ENCODE measurements around the gene CPNE5. TPM values are rescaled to one million over a fixed set of nuclear protein-coding genes. Genes with fewer than 3 reads are reported as not detected.

CPNE5 gene
- total RNA-seq, 1 donor from 2014 or later: 2.3 TPM

DNA sequence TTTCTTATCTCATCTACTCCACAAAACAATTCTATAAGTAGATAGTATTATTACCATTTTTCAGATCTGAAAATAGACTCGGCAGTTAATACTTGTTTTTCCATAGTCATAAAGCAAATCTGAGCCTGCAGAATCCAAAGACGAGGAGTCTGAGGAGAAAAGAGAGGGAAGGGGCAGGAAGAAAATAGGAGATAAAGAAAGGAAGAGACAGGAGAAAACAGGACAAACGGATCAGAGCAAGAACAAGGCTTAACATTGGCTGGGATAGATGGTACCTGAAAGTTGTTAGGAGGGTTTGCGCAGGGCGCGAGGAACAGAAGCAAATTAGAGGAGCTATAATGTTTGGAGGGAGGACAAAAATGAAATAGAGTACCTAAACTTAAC, 36.0 kb upstream of the CPNE5 start:
- H3K27me3 ChIP-seq: peaks cover 4% of the 10 kb centered on the region
- H3K27ac ChIP-seq: peak overlapping the region; percentile 93
- DNase-seq: no peak
- peaks cover 14% of the 10 kb centered on the region for H3K4me1 ChIP-seq
- no peaks in the 10 kb centered on the region for H3K36me3 ChIP-seq
- intact Hi-C loops (cut with DNase I): no loop called here
- H3K9me3 ChIP-seq: no peaks in the 10 kb centered on the region
- ATAC-seq: no peak
- TF ChIP-seq, protein P1, sequence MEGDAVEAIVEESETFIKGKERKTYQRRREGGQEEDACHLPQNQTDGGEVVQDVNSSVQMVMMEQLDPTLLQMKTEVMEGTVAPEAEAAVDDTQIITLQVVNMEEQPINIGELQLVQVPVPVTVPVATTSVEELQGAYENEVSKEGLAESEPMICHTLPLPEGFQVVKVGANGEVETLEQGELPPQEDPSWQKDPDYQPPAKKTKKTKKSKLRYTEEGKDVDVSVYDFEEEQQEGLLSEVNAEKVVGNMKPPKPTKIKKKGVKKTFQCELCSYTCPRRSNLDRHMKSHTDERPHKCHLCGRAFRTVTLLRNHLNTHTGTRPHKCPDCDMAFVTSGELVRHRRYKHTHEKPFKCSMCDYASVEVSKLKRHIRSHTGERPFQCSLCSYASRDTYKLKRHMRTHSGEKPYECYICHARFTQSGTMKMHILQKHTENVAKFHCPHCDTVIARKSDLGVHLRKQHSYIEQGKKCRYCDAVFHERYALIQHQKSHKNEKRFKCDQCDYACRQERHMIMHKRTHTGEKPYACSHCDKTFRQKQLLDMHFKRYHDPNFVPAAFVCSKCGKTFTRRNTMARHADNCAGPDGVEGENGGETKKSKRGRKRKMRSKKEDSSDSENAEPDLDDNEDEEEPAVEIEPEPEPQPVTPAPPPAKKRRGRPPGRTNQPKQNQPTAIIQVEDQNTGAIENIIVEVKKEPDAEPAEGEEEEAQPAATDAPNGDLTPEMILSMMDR (IDR thresholded peaks at IDR 0.05): no peak
- peak overlapping the region; percentile 93 for H3K4me3 ChIP-seq

DNA sequence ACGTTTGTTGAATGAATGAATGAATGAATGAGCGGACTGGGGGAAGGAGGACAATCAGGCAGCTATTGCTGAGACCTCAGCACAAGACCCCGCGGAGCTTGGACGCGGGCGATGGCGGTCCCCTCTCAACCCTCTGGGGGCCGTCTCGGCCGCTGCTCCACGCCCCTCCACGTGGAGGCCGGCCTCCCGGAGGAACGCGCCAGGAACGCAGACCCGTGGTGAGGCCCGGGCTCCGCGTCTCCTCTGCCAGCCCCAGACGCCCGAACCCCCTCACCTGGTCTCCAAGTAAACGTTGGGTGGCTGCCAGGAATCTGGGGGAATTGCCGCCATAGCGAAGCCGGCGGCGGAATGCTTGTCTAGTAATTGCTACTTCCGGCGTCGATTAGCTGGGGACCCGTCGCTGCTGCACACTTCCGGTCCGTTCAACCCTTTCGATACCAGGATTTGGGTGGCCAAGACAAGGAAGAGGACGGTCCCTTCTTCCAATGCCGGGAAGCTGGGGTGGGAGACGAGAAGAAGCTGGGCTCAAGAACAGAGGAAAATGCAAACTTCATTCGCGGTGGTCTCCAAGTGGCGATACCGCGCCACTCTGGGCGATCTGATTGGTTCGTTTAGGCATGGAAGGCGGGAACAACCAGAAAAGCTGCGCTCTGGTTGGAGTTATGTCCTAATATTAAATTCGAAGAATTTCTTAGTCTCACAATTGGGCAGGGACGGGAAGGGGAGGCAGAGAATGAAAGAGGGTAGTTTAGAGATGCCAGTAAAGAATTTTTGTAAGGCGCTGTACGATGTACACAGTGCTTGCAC, 35.4 kb upstream of the CPNE5 start, which contains the start of gene PPIL1:
Gene PPIL1 (minus strand): TSS at position 361 of the 807 bp plus-strand sequence. CDS start 31 bp downstream, at position 330.
- peaks cover 4% of the 10 kb centered on the region for H3K27me3 ChIP-seq
- peak within 1 kb of the TSS; percentile 93 for H3K27ac ChIP-seq
- intact Hi-C loops (cut with DNase I): no loop called here
- peaks cover 14% of the 10 kb centered on the region for H3K4me1 ChIP-seq
- DNase-seq (peak; percentile 91), ATAC-seq (peak; percentile 93)
- TF ChIP-seq, protein P1 (IDR thresholded peaks at IDR 0.05): no peak
- no peaks in the 10 kb centered on the region for H3K36me3 ChIP-seq
- peak within 1 kb of the TSS; percentile 93 for H3K4me3 ChIP-seq
- no peaks in the 10 kb centered on the region for H3K9me3 ChIP-seq

DNA sequence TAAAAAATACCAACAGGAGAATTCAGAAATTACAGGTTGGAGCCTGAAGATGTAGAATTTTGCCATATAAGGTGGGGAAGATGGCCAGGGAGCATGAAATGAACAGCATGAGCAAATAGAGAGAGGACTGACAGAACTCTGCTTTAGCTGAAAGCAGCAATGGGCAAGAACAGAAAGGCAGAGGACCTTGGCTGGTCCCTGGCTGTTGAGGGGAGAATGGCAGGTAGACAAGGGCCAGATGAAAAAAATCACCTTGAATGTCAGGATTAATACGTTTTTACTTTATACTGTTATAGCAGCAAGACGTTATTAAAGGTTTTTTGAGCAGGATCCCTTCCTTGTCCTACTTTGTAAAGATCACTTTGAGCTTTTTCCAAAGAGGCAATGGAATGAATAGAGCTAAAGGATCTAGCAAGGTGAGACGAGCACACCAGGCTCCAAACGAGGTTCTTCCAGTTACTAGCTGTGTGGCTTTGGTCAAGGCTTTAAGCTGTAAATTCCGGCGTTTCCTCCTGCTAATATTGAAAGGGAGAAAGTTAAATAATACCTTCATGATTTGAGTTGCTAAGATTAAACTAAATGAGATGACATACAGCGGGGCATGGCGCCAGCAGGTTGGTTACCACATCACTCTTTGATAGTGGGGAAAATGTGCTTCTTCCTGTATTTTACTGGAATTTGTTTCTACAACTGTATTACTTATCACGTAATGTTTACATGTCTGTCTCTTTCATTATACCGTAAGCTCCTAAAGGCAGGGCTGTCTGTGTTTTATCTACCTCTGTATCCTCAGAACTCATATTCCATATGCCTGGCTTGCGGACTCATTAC, 34.6 kb upstream of the CPNE5 start:
- Histone ChIP-seq H3K27me3 (no peaks in the 10 kb centered on the region), H3K27ac (peak overlapping the region; percentile 93), H3K36me3 (peaks cover 4% of the 10 kb centered on the region), H3K4me3 (peak overlapping the region; percentile 93), H3K9me3 (no peaks in the 10 kb centered on the region), H3K4me1 (peaks cover 14% of the 10 kb centered on the region)
- ATAC-seq: no peak
- TF ChIP-seq, protein P1 (IDR thresholded peaks at IDR 0.05): no peak
- DNase-seq: peak; percentile 65
- intact Hi-C loops (cut with DNase I): no loop called here

DNA sequence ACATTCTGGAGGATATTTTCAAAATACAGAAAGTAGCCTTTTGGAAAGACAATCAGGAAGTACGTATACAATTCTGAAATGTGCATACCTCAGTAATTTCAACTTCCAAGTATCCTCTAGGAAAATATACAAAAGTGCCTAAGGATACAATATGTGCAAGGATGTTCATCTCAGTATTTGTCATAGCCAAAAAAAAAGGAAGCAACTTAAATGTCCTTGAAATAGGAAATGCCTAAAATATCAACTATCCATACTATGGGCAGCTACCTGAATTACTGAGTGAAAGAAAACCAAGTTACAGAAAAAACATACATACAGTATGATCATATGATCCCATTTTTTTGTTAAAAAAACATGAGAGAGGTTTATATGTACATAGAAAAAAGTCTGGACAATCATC, 33.9 kb upstream of the CPNE5 start:
- no peaks in the 10 kb centered on the region for H3K9me3 ChIP-seq
- no peak for ATAC-seq
- peaks cover 14% of the 10 kb centered on the region for H3K4me1 ChIP-seq
- TF ChIP-seq, protein P1 (IDR thresholded peaks at IDR 0.05): no peak
- no peaks in the 10 kb centered on the region for H3K27me3 ChIP-seq
- no peak overlapping the region for H3K27ac ChIP-seq
- peaks cover 8% of the 10 kb centered on the region for H3K36me3 ChIP-seq
- no peak for DNase-seq
- no peak overlapping the region for H3K4me3 ChIP-seq
- intact Hi-C loops (cut with DNase I): no loop called here

DNA sequence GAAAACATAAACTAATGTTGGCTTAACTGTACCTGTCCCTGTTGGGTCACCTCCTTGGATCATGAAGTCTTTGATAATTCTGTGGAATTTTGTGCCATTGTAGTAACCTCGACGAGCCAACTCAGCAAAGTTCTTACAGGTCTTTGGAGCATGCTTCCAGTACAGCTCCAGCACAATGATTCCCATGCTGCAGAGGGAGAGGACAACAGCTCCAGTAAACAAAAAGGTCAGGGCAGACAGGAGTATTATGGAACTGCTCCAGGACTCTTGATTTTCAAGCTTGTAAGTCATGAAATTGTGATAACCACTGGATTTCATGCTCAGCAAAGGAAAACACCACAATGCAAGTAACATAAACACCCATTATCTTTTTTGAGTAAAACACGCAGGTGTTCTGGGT, 32.4 kb upstream of the CPNE5 start:
- TF ChIP-seq, protein P1 (IDR thresholded peaks at IDR 0.05): no peak
- ATAC-seq (no peak), DNase-seq (no peak)
- Histone ChIP-seq H3K36me3 (peaks cover 8% of the 10 kb centered on the region), H3K4me1 (peaks cover 14% of the 10 kb centered on the region), H3K27me3 (no peaks in the 10 kb centered on the region), H3K4me3 (no peak overlapping the region), H3K27ac (no peak overlapping the region), H3K9me3 (no peaks in the 10 kb centered on the region)
- intact Hi-C loops (cut with DNase I): no loop called here
